ENCODE measurements around the gene SQSTM1.
"Not testable (repeated sequence)": the region's sequence is repeated elsewhere in the genome, so short reads cannot be mapped to it uniquely, and the experiment has no call there.

SQSTM1 gene

GRCh38 chr5:179827680-179828079 lies 7.0 kb downstream of the SQSTM1 start:
- peak; percentile 87 to 89 for DNase-seq

DNA sequence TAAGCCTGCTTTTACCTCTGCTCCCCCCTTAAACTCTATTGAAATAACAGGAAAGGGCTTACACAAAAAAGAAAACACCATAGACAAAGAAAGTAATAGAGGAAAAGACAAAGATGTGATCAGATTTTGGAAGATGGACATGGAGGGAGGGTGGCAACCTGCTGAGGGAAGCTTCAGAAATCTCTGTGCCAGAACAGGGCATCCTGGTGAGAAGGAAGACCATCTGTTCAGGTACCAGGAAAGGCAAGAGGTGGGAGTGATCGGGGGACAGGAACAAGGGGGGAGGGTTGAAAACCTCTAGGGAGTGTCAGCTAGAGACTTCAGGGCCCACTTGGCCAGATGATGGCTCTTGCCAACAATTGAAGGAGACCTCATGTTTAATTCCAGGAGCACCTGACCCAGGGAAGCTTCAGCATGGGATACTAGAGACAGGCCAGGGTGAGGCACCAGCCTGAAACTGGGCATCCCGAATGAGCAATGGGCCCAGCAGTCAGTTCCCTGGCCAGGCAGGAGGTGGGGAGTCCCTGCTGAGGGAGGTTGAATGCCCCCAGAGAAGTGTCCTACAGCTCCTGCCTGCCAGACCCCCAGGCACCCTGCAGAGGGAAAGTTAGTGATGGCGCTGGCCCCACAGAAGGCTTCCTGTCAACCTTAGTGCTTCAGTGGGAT lies 8.2 kb downstream of the SQSTM1 start:
- no peak for DNase-seq

DNA sequence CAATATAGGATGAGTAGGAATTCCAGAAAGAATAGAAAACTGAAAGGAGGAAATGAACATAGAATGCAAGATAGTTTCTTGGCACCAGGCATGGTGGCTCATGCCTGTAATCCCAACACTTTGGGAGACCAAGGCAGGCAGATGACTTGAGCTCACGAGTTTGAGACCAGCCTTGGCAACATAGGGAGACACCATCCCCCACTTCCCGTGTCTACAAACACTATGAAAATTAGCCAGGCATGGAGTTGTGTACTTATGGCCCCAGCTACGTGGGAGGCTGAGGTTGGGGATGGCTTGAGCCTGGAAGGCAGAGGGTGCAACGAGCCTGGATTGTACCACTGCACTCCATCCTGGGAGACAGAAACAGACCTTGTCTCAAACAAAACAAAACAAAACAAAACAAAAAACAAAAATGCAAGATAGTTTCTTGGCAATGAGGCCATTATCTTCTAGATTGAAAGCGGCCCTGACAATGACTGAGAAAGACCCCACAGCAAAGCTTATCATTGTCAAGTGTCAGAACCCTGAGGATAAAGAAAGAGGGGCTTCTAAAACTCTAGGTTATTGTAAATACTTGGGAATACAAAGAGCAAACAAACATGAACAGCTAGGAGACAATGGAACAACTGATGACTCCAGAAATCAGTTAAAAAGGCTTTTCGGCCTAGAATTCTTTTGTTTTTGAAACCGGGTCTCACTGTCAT lies 9.2 kb downstream of the SQSTM1 start:
- DNase-seq = no peak

- no peak for DNase-seq
Observed at GRCh38 chr5:179830818-179831468, 10.2 kb downstream of the SQSTM1 start.

DNA sequence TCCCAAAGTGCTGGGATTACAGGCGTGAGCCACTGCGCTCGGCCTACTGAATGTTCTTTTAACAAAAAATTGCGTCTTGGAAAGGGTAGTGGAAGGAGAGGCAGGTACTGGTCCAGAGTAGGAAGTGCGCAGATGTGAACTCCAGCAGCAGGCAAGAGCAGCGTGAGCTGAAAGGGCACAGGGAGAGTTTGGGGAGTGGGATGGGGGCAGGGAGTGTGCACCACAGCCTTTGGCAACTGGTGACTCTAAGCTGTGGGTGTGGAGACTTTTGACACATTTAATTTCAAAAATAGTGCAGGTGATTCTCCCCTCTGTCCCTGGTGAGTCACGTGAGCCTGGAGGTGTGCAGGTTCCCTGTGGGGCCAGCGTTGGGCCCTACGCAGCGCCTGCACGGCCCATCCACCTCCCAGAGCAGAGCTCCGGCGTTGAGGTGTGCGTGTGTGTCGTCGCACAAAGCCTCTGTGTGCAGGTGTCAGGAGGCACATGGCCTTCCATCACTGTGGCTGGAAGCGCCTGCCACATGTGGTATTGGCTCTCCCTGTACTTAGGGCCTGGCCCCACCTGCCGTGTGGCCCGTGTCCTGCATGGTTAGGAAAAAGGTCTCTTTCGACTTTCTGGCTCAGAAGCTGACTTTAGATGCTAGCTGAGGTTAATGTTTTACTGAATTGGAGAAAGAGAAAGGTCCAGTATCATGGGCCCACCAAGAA lies 11.5 kb downstream of the SQSTM1 start:
- no peak for DNase-seq

DNA sequence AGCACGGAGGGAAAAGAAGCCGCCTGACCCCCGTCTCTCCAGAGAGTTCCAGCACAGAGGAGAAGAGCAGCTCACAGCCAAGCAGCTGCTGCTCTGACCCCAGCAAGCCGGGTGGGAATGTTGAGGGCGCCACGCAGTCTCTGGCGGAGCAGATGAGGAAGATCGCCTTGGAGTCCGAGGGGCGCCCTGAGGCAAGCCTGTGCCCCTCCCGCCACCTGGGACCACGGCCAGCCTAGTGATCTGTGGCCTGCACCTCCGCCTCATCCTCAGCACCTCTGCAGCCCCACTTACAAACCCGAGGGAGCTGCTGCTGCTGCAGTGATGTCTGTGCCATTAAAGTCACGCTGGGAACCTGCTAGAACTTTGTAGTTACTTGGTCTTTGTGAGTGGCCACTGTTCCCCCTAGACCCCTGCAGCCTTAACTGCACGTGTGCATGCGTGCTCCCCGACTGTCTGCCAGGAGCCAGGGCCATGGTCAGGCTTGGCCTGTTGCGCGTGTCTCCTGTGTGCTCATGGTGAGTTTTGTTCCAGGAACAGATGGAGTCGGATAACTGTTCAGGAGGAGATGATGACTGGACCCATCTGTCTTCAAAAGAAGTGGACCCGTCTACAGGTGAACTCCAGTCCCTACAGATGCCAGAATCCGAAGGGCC lies 12.5 kb downstream of the SQSTM1 start:
- no peak for DNase-seq

DNA sequence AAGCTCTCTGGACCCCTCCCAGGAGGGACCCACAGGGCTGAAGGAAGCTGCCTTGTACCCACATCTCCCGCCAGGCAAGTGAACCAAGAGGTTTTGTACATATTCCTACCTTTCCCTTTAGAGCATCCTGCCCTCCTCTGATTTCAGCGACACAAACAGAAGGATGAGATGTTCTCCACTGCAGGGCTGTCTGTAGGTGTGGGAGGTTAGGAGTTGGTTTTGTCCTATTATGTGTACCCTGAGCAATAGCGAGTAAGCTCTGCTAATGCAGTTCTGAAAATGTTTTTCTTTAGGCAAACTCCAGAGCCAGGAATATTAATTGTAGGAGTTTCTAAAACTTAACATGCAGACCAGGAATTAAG lies 13.0 kb downstream of the SQSTM1 start:
- no peak for DNase-seq

GRCh38 chr5:179834120-179834519 lies 13.4 kb downstream of the SQSTM1 start:
- DNase-seq = no peak

- DNase-seq = not testable (repeated sequence)
Observed at GRCh38 chr5:179834871-179835270, 14.2 kb downstream of the SQSTM1 start.

GRCh38 chr5:179836225-179837019 lies 15.7 kb downstream of the SQSTM1 start:
- no peak for DNase-seq

GRCh38 chr5:179837076-179838011 lies 16.6 kb downstream of the SQSTM1 start:
- DNase-seq = no peak

- DNase-seq = no peak
Observed at GRCh38 chr5:179839328-179840256, 18.9 kb downstream of the SQSTM1 start.

DNA sequence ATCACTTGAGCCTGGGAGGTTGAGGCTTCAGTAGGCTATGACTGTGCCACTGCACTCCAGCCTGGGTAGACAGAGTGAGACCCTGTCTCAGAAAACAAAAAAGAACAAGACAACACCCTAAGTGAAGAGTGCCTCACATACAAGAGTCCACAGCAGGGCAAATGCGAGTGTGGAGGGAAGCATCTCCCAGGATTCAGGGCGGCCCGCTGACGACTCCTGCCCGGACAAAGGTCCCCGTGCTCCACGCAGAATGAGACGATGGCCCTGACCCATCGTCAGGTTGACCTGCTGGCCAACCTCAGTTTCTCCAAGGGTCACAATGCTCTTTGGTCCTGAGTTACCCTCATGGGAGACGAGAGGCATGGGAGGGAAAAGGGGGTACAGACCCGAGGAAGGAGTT lies 19.6 kb downstream of the SQSTM1 start:
- no peak for DNase-seq

- DNase-seq = no peak
Observed at GRCh38 chr5:179840766-179841165, 20.1 kb downstream of the SQSTM1 start.

GRCh38 chr5:179841621-179842020 lies 20.9 kb downstream of the SQSTM1 start:
- DNase-seq = no peak

GRCh38 chr5:179852993-179853547 lies 32.4 kb downstream of the SQSTM1 start:
- peak; percentile 27 to 32 for DNase-seq

DNA sequence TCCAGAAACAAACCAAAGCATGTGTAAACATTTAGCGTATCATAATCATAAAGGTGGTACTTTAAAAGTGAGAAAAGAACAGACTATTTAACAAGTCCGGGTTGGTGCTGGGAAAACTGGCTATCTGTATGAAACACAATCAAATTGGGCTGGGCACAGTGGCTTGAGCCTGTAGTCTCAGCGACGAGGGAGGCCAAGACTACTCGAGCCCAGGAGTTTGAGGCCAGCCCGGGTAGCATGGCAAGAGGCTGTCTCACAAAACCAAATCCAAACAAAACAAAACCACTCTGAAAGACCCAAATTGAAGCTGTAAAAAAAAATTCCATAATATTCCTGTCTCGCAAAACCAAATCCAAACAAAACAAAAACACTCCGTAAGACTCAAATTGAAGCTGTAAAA lies 33.7 kb downstream of the SQSTM1 start:
- DNase-seq = no peak

GRCh38 chr5:179858241-179858585 lies 37.5 kb downstream of the SQSTM1 start:
- DNase-seq = no peak

Measured in inflammatory macrophage (primary cell).